Heart left ventricle (tissue), 16 donors: ENCODE results near the gene ITGA11. TPM values are rescaled to one million over a fixed set of nuclear protein-coding genes. Genes with fewer than 3 reads are reported as not detected.

Source experiments
- ATAC-seq, 4 donors: fragments of 200-7000 bp; cut with Tn5 transposase; one replicate each; pipeline ENCODE4 v1.9.1; 2020 to 2022; ENCODE audit warnings: moderate library complexity in 4 of 4, mild to moderate bottlenecking in 3 of 4, moderate number of reproducible peaks in 1 of 4
- DNase-seq, 5 donors: peaks; one replicate each; pipeline ENCODE4 v3.0.0-alpha.2; 2020
- H3K27ac ChIP-seq, 12 donors: fragments of 200-600 bp; sonication (generic) in 4 of 12; one replicate each; pipeline versions ENCODE4 v1.5.0 to v1.8.0; 2016 to 2022; ENCODE audit warnings: mild to moderate bottlenecking in 2 of 12
- H3K27me3 ChIP-seq, 9 donors: fragments of 200-600 bp; sonication (generic) in 2 of 9; one replicate each; pipeline versions ENCODE4 v1.5.1 to v1.8.0; 2016 to 2022; ENCODE audit warnings: mild to moderate bottlenecking in 3 of 9
- H3K36me3 ChIP-seq, 9 donors: fragments of 200-600 bp; sonication (generic) in 2 of 9; one replicate each; pipeline versions ENCODE4 v1.5.0 to v1.8.0; 2018 to 2022; ENCODE audit warnings: mild to moderate bottlenecking in 2 of 9
- H3K4me1 ChIP-seq, 12 donors: fragments of 200-600 bp; sonication (generic) in 4 of 12; one replicate each; pipeline versions ENCODE4 v1.5.0 to v1.8.0; 2016 to 2022; ENCODE audit warnings: mild to moderate bottlenecking in 3 of 12
- H3K4me3 ChIP-seq, 12 donors: fragments of 200-600 bp; sonication (generic) in 4 of 12; one replicate each; pipeline versions ENCODE4 v1.5.0 to v1.8.0; 2017 to 2022; ENCODE audit warnings: mild to moderate bottlenecking in 9 of 12, moderate library complexity in 4 of 12
- H3K9me3 ChIP-seq, 12 donors: fragments of 200-600 bp; sonication (generic) in 4 of 12; one replicate each; pipeline versions ENCODE4 v1.5.0 to v1.8.0; 2016 to 2022; ENCODE audit warnings: mild to moderate bottlenecking in 1 of 12
- CTCF ChIP-seq, 12 donors: fragments of 200-600 bp; sonication (generic) in 4 of 12; IDR thresholded peaks; one replicate each; pipeline versions ENCODE4 v1.5.0 to v1.8.0; 2018 to 2022; ENCODE audit warnings: antibody characterized with exemption in 12 of 12, mild to moderate bottlenecking in 5 of 12
- POLR2A ChIP-seq, 2 donors: fragments of 450-650 bp; IDR thresholded peaks; one replicate each; pipeline ENCODE4 v1.6.1; 2017; ENCODE audit warnings: antibody characterized with exemption in 2 of 2, mild to moderate bottlenecking in 2 of 2, moderate library complexity in 2 of 2
- WGBS, 4 donors: extraction: QIAGEN DNeasy Blood & Tissue Kit in 2 of 4; methylation state at CpG; one replicate each; pipeline versions ENCODE4 v1.1.5 to v1.1.7; 2013 to 2018; 5-methylcytosine and 5-hydroxymethylcytosine counted together
- intact Hi-C, 10 donors: fragments of 100-400 bp; cut with DNase I; formaldehyde crosslinking; loops; one replicate each; pipeline versions ENCODE4 v1.11.1 to v1.14.2; 2022
- polyA plus RNA-seq, 2 donors: library from polyadenylated mRNA; stranded (reverse); fragments of 200-250 nt; gene quantifications; one replicate each; pipeline ENCODE4 v1.2.3, GENCODE V29; 2013
- total RNA-seq, 9 donors: library from RNA; depleted of rRNA in 2 of 9; stranded (reverse); fragments of >200 nt in 2 of 9; fragmentation: NEBNext Ultra II Directional in 3 of 9; extraction: Animal tissue kit (Norgen Biotek cat#: 25700) in 3 of 9; gene quantifications; one replicate each; pipeline versions ENCODE4 v1.1.0 to v1.2.4, GENCODE V29; 2016 to 2023
- donor health status: ischemic (EF 13 %, LVEDD 7.1; RV severe dilation, severe dysfunction).
- donor health status: healthy with polysubstance abuse.
- donor health status: DM: no; HTN: yes; CAD: no.
- donor health status: DM: no; HTN: no; CAD: no.
- donor health status: ischemic (EF 25% LVEDD 6.9; RV normal size, moderate dysfunction).
- donor health status: ischemic (EF 25% LVEDD 5.7; RV mildly dilated, moderate dysfunction).
- donor health status: healthy.
- donor health status: DM: yes; HTN: yes; CAD: no.
- donor health status: ischemic (EF 35%, LVEDD 5.7; RV mildly dilated, moderate dysfunction).
- donor health status: nonischemic (EF 11% LVEDD 7.7; RV severe dilation, severe dysfunction).
- donor health status: DM: yes; HTN: yes; CAD: no.
- donor health status: PGD.
- donor health status: ischemic (EF 29% LVEDD 5.4; RV normal size, mild dysfunction).
- donor health status: nonischemic (EF 23%, LVEDD 6.1; RV moderate dilation, normal function).

ITGA11 gene
- total and polyA plus RNA-seq, 11 donors: 2.1 to 35.5 (median 12.1) TPM

- H3K27ac ChIP-seq: no peak overlapping the region
- peaks cover 0 to 20% (median 0%) of the 10 kb centered on the region in 9 donors for H3K36me3 ChIP-seq
Measured at GRCh38 chr15:68354923-68355322, 77.0 kb downstream of the ITGA11 start.

GRCh38 chr15:68354268-68354667 lies 77.7 kb downstream of the ITGA11 start:
- Histone ChIP-seq H3K4me3 (no peak overlapping the region), H3K36me3 (peaks cover 0 to 20% (median 0%) of the 10 kb centered on the region in 9 donors), H3K4me1 (peaks cover 0 to 21% (median 10%) of the 10 kb centered on the region in 12 donors), H3K27ac (no peak overlapping the region), H3K27me3 (no peaks in the 10 kb centered on the region), H3K9me3 (peaks cover 0 to 13% (median 0%) of the 10 kb centered on the region in 12 donors)
- TF ChIP-seq CTCF (IDR thresholded peaks at IDR 0.05) (no peak), POLR2A (IDR thresholded peaks at IDR 0.05) (no peak)
- 90 to 96% (median 90%) methylated on average over 2 of the region's 2 CpGs for WGBS, 4 donors
- DNase-seq: peak in 1 of 5 donors; percentile 1
- intact Hi-C loops: no loop called here
- ATAC-seq: no peak

More at GRCh38 chr15:68354923-68355322, 77.0 kb downstream of the ITGA11 start:
- 94 to 100% (median 98%) methylated on average over 4 of the region's 4 CpGs for WGBS, 4 donors
- no peak overlapping the region for H3K4me3 ChIP-seq
- no peak for ATAC-seq
- no peak for TF ChIP-seq POLR2A (IDR thresholded peaks at IDR 0.05)
- TF ChIP-seq CTCF (IDR thresholded peaks at IDR 0.05): no peak
- DNase-seq: no peak
- peaks cover 0 to 21% (median 10%) of the 10 kb centered on the region in 12 donors for H3K4me1 ChIP-seq
- peaks cover 0 to 13% (median 0%) of the 10 kb centered on the region in 12 donors for H3K9me3 ChIP-seq
- H3K27me3 ChIP-seq: no peaks in the 10 kb centered on the region
- intact Hi-C loops: no loop called here

- Histone ChIP-seq H3K4me1 (peaks cover 0 to 21% (median 11%) of the 10 kb centered on the region in 12 donors), H3K9me3 (peaks cover 0 to 13% (median 0%) of the 10 kb centered on the region in 12 donors), H3K36me3 (peaks cover 0 to 22% (median 0%) of the 10 kb centered on the region in 9 donors), H3K27ac (peak overlapping the region in 9 of 12 donors; percentile 4 to 80 (median 56)), H3K27me3 (no peaks in the 10 kb centered on the region), H3K4me3 (no peak overlapping the region)
- peak in 2 of 5 donors; percentile 45 to 48 for DNase-seq
- intact Hi-C loops: no loop called here
- ATAC-seq: peak in 3 of 4 donors; percentile 56 to 84 (median 83)
- 81 to 83% (median 82%) methylated on average over 7 of the region's 7 CpGs for WGBS, 4 donors
- TF ChIP-seq POLR2A (IDR thresholded peaks at IDR 0.05): no peak
- no peak for TF ChIP-seq CTCF (IDR thresholded peaks at IDR 0.05)
Measured at GRCh38 chr15:68353421-68354135, 78.4 kb downstream of the ITGA11 start.

DNA sequence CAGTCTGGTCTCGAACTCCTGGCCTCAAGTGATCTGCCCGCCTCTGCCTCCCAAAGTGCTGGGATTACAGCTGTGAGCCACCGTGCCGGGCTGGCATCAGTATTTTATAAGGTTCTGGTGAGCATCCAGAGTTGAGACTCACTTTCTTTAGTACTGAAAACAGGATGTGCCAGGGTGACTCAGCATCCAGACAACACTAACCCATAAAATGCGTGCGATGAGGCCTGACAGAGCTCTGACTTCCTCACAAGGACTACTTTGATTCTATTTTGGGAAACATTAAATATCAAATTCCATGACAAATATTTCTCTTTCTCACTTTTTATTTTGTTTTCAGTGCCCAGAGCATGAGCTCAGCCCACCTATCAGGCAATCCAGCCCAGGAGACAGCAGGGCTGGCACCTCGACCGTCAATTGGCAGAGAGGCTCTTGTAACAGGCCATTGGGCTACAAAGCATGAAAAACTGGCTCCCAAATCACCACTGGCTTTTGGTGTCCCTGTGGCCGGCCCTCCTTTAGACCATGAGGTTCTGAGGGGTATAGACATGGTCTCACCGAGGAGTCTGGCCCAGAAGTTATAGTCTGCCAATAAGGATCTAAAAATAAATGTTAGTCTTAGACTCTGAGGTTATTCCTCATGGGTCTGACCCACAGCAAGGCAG lies 79.4 kb downstream of the ITGA11 start:
- TF ChIP-seq POLR2A (IDR thresholded peaks at IDR 0.05) (no peak), CTCF (IDR thresholded peaks at IDR 0.05) (no peak)
- H3K4me3 ChIP-seq: no peak overlapping the region
- H3K27me3 ChIP-seq: no peaks in the 10 kb centered on the region
- ATAC-seq (peak in 3 of 4 donors; percentile 37 to 56 (median 41)), DNase-seq (peak in 2 of 5 donors; percentile 31 to 55)
- intact Hi-C loops: no loop called here
- H3K27ac ChIP-seq: peak overlapping the region in 10 of 12 donors; percentile 42 to 80 (median 64)
- 60 to 75% (median 64%) methylated on average over 10 of the region's 10 CpGs for whole genome bisulfite sequencing, 4 donors
- peaks cover 0 to 29% (median 11%) of the 10 kb centered on the region in 12 donors for H3K4me1 ChIP-seq
- H3K36me3 ChIP-seq: peaks cover 0 to 31% (median 0%) of the 10 kb centered on the region in 9 donors
- H3K9me3 ChIP-seq: peaks cover 0 to 12% (median 0%) of the 10 kb centered on the region in 12 donors
